HG02798 (cell line): Measurements from ENCODE around the gene COIL.
"Not testable (repeated sequence)": the region's sequence is repeated elsewhere in the genome, so short reads cannot be mapped to it uniquely, and the experiment has no call there.

Experiments
- ATAC-seq: cut with Tn5 transposase; IDR thresholded peaks from one replicate; pipeline ENCODE4 v1.9.1; 2021; ENCODE audit warnings: mild to moderate bottlenecking; ENCODE audit not compliant: unreplicated experiment, poor library complexity

The COIL gene

GRCh38 chr17:56979091-56979480 lies 18.2 kb upstream of the COIL start:
- ATAC-seq: peak; percentile 11

GRCh38 chr17:56978441-56979090 lies 17.7 kb upstream of the COIL start:
- peak; percentile 30 for ATAC-seq

- peak; percentile 84 for ATAC-seq
Measured at GRCh38 chr17:56977673-56978395, 17.0 kb upstream of the COIL start, which contains the start of gene SCPEP1. Gene SCPEP1, plus strand, starts transcription at chr17:56978131. Its CDS starts 29 bp downstream, at chr17:56978160.

- ATAC-seq: no peak
Measured at GRCh38 chr17:56976941-56977608, 16.2 kb upstream of the COIL start.

- ATAC-seq: no peak
Measured at GRCh38 chr17:56975656-56976055, 14.8 kb upstream of the COIL start.

- ATAC-seq: no peak
Measured at GRCh38 chr17:56974055-56974454, 13.2 kb upstream of the COIL start.

GRCh38 chr17:56973520-56973919 lies 12.7 kb upstream of the COIL start:
- no peak for ATAC-seq

GRCh38 chr17:56972111-56972730 lies 11.4 kb upstream of the COIL start:
- ATAC-seq: no peak

GRCh38 chr17:56970974-56971373 lies 10.1 kb upstream of the COIL start:
- ATAC-seq: no peak

GRCh38 chr17:56966338-56966737 lies 5.5 kb upstream of the COIL start:
- no peak for ATAC-seq

- ATAC-seq: not testable (repeated sequence)
Measured at GRCh38 chr17:56965681-56966080, 4.8 kb upstream of the COIL start.

GRCh38 chr17:56965241-56965640 lies 4.4 kb upstream of the COIL start:
- not testable (repeated sequence) for ATAC-seq

- ATAC-seq: no peak
Measured at GRCh38 chr17:56956992-56957391, 3.9 kb downstream of the COIL start.

- ATAC-seq: no peak
Measured at GRCh38 chr17:56949595-56949994, 11.3 kb downstream of the COIL start.

GRCh38 chr17:56948491-56948890 lies 12.4 kb downstream of the COIL start:
- ATAC-seq: no peak

- ATAC-seq: no peak
Measured at GRCh38 chr17:56947741-56948140, 13.1 kb downstream of the COIL start.

GRCh38 chr17:56945938-56946505 lies 14.8 kb downstream of the COIL start:
- ATAC-seq: no peak

GRCh38 chr17:56943505-56944125 lies 17.2 kb downstream of the COIL start:
- ATAC-seq: no peak

GRCh38 chr17:56939869-56940484 lies 20.9 kb downstream of the COIL start:
- no peak for ATAC-seq

- ATAC-seq: not testable (repeated sequence)
Measured at GRCh38 chr17:56938206-56938605, 22.6 kb downstream of the COIL start.
